ENCODE measurements around the gene SH3GLB1.

- no peak for TF ChIP-seq FOS (IDR thresholded peaks at IDR 0.05; ENCODE audit: extremely low read depth, insufficient read length)
- TF ChIP-seq ZNF589 (CRISPR knock-in tag; IDR thresholded peaks at IDR 0.05; ENCODE audit: low read depth), result no peak
- no peak for TF ChIP-seq MXI1 (IDR thresholded peaks at IDR 0.05; ENCODE audit: low read depth, low read length)
- TF ChIP-seq ZBTB34 (CRISPR knock-in tag; IDR thresholded peaks at IDR 0.05), result no peak
- TF ChIP-seq HSF4 (CRISPR knock-in tag; IDR thresholded peaks at IDR 0.05; ENCODE audit: borderline replicate concordance), result no peak
Observed at GRCh38 chr1:86757272-86757984, 53.1 kb downstream of the SH3GLB1 start.

Data from K562 (cell line).